ENCODE results near the gene RNASE7.

DNA sequence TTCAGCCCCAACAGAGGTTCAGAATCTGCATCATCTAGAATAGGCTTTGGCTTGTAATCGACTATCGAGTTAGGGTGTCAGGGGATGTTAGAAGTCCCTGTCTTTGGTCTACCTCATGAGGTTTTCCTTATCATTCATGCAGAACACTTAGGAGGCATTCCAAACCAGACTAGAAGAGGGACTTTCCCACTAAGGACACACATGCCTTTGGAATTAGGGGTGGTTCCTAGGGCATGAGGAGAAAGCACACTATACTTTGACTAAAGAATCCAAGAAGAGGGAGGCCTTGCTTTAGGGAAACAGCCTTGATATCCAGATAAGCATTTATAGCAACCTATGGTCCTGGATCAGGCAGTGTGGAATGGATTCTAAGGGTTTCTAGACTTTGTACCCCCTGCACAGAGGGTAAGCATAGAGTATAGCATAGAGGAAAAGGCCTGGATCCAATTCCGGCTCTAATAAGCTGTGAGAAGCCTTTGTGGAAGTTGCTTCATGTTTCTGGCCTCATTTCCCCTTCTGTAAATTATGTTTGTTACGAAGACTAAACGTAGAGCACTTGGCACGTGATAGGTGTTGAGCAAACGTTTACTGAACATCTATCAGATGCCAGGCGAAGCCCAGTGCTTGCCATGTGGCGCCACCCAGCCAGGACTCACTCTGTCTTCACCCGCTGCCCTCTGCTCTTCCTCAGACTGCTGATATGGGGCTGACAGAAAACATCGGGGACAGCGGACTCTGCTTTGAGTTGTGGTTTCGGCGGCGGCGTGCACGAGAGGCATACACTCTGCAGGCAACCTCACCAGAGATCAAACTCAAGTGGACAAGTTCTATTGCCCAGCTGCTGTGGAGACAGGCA lies 43.1 kb downstream of the RNASE7 start:
- no peak for TF ChIP-seq CTCF (IDR thresholded peaks at IDR 0.05)
- TF ChIP-seq POLR2A (IDR thresholded peaks at IDR 0.05): no peak

Measured in uterus (tissue), 2 donors.